BE2C (cell line): ENCODE measurements around the gene HLA-F.
A peak's percentile ranks its signal among the peaks of the same experiment; 100 is the strongest.

Source experiments
- DNase-seq: peaks from one replicate; pipeline ENCODE4 v3.0.0-alpha.2; 2020
- H3K27me3 ChIP-seq: fragments of 250-450 bp; sonication (Bioruptor Pico); 2 replicates; pipeline ENCODE4 v1.5.1; 2020; ENCODE audit warnings: mild to moderate bottlenecking
- H3K36me3 ChIP-seq: fragments of 250-450 bp; sonication (Bioruptor Pico); 2 replicates; pipeline ENCODE4 v1.5.1; 2020; ENCODE audit warnings: mild to moderate bottlenecking
- H3K4me1 ChIP-seq: fragments of 250-450 bp; sonication (Bioruptor Pico); 2 replicates; pipeline ENCODE4 v1.5.1; 2020
- H3K4me3 ChIP-seq: 2 replicates; pipeline ENCODE4 v1.5.1; 2011; ENCODE audit warnings: low read depth, low read length
- H3K9me3 ChIP-seq: fragments of 250-450 bp; sonication (Bioruptor Pico); 2 replicates; pipeline ENCODE4 v1.5.1; 2020
- CTCF ChIP-seq: IDR thresholded peaks from 2 replicates; pipeline ENCODE4 v1.5.1; 2012; ENCODE audit warnings: mild to moderate bottlenecking, low read depth, low read length

The HLA-F gene

DNA sequence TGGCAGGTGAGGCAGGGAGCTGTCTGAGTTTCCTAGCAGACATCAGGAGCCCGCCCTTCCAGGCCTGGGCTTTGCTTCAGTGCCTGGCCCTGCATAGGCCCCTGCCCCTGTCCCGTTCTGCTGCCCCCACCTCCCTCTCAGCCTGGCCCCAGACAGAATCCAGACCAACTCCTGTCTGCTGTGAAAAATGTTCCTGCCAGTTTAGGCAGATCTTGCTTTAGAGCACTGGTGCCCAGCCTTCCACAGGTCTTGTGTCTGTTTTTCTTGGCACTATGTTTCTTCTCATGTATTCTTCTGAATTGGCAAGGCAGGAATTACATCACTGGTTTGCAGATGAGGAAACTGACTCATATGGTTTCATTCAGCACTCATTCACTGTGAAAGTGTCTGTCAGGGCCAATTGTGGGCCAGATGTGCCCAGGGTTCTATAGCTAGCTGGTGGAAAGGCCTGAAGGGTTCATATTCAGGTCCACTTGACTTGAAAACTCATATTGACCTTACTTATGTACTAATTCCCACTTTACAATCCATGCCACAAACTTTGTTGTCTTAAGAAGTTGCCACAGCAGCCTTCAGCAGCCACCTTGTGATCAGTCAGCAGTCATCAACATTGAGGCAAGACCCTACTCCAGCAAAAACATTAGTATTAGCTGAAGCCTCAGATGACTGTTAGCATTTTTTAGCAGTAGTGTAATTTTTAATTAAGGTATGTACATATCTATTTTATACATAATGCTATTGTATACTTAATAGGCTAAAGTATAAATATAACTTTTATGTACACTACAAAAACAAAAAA is 40.5 kb downstream of the HLA-F start:
- no peak for DNase-seq
- Histone ChIP-seq H3K27me3 (no peaks in the 10 kb centered on the region), H3K36me3 (no peaks in the 10 kb centered on the region), H3K4me3 (no peak overlapping the region), H3K9me3 (no peaks in the 10 kb centered on the region), H3K4me1 (no peaks in the 10 kb centered on the region)
- TF ChIP-seq CTCF: no peak

DNA sequence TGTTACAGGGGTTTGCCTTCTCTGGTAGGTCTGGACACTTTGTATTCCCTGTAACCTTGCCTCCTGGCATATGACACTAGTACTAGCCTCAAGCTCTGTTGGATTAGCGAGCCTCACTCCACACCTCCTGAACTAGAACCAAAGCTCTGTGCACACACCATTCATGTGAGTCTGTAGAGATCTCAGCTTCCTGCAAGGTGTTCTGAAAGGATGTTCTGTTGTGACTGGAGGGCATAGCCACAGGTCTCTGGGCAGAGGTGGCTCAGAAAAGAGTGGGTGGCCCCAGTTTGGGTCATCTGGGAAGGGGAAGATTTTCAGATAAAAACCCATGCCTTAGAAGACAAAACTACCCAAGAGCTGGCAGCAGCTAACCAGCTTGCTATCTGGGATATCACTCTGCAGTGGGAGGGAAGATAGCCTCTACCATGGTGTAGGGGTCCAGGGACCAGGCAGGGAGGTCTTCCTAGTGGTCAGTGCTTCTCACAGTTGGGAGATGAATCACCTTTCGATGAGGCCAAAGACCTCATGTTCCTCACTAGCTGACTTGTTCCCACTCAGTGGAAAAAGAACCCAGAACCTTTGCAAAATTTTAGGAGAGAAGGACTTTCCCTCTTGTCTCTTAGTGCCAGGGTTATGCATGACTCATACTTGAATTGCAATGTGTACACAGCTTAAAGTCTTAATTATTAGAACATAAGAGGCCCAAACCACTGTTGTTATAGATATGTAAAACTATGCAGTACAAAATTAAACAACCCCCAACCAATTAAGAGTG is 41.4 kb downstream of the HLA-F start:
- no peaks in the 10 kb centered on the region for H3K9me3 ChIP-seq
- H3K36me3 ChIP-seq: no peaks in the 10 kb centered on the region
- no peaks in the 10 kb centered on the region for H3K4me1 ChIP-seq
- no peak for DNase-seq
- H3K4me3 ChIP-seq: no peak overlapping the region
- H3K27me3 ChIP-seq: no peaks in the 10 kb centered on the region
- no peak for TF ChIP-seq CTCF

GRCh38 chr6:29769336-29769735 is 46.1 kb downstream of the HLA-F start:
- H3K9me3 ChIP-seq: no peaks in the 10 kb centered on the region
- H3K36me3 ChIP-seq: no peaks in the 10 kb centered on the region
- DNase-seq: peak; percentile 62
- TF ChIP-seq CTCF: no peak
- no peaks in the 10 kb centered on the region for H3K4me1 ChIP-seq
- H3K4me3 ChIP-seq: no peak overlapping the region
- H3K27me3 ChIP-seq: no peaks in the 10 kb centered on the region

DNA sequence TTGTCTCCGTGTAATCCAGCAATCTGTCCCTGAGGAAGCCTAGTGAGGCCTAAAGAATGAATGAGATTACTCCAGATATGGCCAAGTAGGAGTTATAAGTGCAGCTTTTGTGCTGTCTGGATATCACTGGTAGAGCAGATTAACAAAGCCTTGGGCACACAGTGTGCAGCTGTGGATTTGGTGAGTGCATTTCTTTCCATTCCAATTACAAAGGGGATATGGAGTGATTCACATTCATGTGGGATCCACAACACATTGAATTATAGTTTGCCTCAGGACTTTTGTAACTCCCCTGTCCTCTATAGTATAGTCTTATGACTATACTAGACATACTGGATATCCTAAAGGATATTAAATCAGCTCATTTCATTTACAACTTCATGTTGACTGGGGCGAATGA is 47.1 kb downstream of the HLA-F start:
- Histone ChIP-seq H3K27me3 (no peaks in the 10 kb centered on the region), H3K36me3 (no peaks in the 10 kb centered on the region), H3K4me3 (no peak overlapping the region), H3K9me3 (no peaks in the 10 kb centered on the region), H3K4me1 (no peaks in the 10 kb centered on the region)
- no peak for TF ChIP-seq CTCF
- no peak for DNase-seq

GRCh38 chr6:29776684-29777083 is 53.5 kb downstream of the HLA-F start:
- H3K9me3 ChIP-seq: no peaks in the 10 kb centered on the region
- H3K4me3 ChIP-seq: no peak overlapping the region
- no peaks in the 10 kb centered on the region for H3K27me3 ChIP-seq
- H3K4me1 ChIP-seq: no peaks in the 10 kb centered on the region
- TF ChIP-seq CTCF: no peak
- H3K36me3 ChIP-seq: no peaks in the 10 kb centered on the region
- DNase-seq: no peak
